H1 (cell line): ENCODE data around the gene ABCC9. TPM values are rescaled to one million over a fixed set of nuclear protein-coding genes. Genes with fewer than 3 reads are reported as not detected.

Experiments used
- CTBP2 ChIP-seq: IDR thresholded peaks from 2 replicates; pipeline ENCODE4 v1.7.0; 2011; ENCODE audit warnings: borderline replicate concordance, mild to moderate bottlenecking, moderate library complexity, mixed read lengths, low read length; ENCODE audit not compliant: insufficient read depth, insufficient read length
- polyA plus RNA-seq, 7 experiments: library from polyadenylated mRNA; depleted of rRNA in 3 of 7; stranded (reverse) in 5 of 7; unstranded in 2 of 7; fragments of >200 nt in 5 of 7; fragments of 200-250 nt in 2 of 7; gene quantifications; 1 replicate in 5 of 7; 2 replicates in 1 of 7; 4 replicates in 1 of 7; pipeline versions ENCODE4 v1.2.1 to v1.2.3, GENCODE V29; 2011 to 2013; ENCODE audit warnings: missing spikeins in 2 of 7, mixed read lengths in 2 of 7
- total RNA-seq: library from RNA; stranded (reverse); fragmentation: NEBNext Ultra II Directional; extraction: Animal tissue kit (Norgen Biotek cat#: 25700); gene quantifications from 2 replicates; pipeline ENCODE4 v1.2.1, GENCODE V29; 2021

Gene ABCC9
- total and polyA plus RNA-seq, 2 of the 8 experiments (the other 6 are each of a cell fraction or from before 2014, with no cell fraction given), result under 0.01 TPM; not detected in 1

DNA sequence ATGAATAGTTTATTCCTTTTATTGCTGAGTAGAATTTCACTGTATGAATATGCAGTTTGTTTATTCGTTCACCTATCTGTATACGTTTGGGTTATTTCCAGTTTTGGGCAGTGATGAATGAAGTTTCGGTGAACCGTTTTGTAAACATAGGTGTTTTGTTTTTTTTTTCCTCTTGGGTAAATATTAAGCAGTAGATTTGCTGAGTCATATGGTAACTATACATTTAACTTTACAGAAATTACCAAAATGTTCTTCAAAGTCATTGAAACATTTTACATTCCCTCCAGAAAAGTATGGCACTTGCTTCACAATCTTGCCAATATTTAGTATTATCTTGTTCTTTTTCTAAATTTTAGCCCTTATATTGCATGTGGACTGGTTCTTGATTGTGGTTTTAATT lies 3.8 kb upstream of the ABCC9 start (continued):
- TF ChIP-seq CTBP2, result no peak
